ENCODE results near the gene ZSWIM3. TPM values are rescaled to one million over a fixed set of nuclear protein-coding genes. Genes with fewer than 3 reads are reported as not detected.
A peak's percentile ranks its signal among the peaks of the same experiment; 100 is the strongest.

ZSWIM3 gene
- total and polyA plus RNA-seq, 2 of the 13 experiments (the other 11 are each of a cell fraction or from before 2014, with no cell fraction given), result 5.2 to 5.8 TPM

GRCh38 chr20:45890077-45890984 is 32.9 kb downstream of the ZSWIM3 start (continued):
- TF ChIP-seq ZNF33A (CRISPR knock-in tag; IDR thresholded peaks at IDR 0.05; ENCODE audit: borderline replicate concordance) (no peak), RFXANK (CRISPR knock-in tag; IDR thresholded peaks at IDR 0.05) (peak; percentile 88; the same call in 1 of the 2 replicates), NR2F1 (CRISPR knock-in tag; IDR thresholded peaks at IDR 0.05) (no peak), ZBTB8A (CRISPR knock-in tag; IDR thresholded peaks at IDR 0.05; ENCODE audit: borderline replicate concordance, low read depth) (no peak), REPIN1 (CRISPR knock-in tag; IDR thresholded peaks at IDR 0.05; ENCODE audit: borderline replicate concordance, low read depth) (peak; percentile 92; the same call in 1 of the 2 replicates), KLF15 (CRISPR knock-in tag; IDR thresholded peaks at IDR 0.05; ENCODE audit: borderline replicate concordance) (peak; percentile 64; the same call in 1 of the 2 replicates), ZNF792 (CRISPR knock-in tag; IDR thresholded peaks at IDR 0.05) (peak; percentile 93), ZNF317 (CRISPR knock-in tag; IDR thresholded peaks at IDR 0.05) (peak; percentile 83), ZZZ3 (CRISPR knock-in tag; IDR thresholded peaks at IDR 0.05; ENCODE audit: borderline replicate concordance) (no peak), NONO (IDR thresholded peaks at IDR 0.05) (no peak), NONO (CRISPR knock-in tag; conservative IDR thresholded peaks at IDR 0.05) (peak; percentile 49; the same call in 1 of the 2 replicates), XBP1 (CRISPR knock-in tag; IDR thresholded peaks at IDR 0.05) (no peak), ZNF331 (CRISPR knock-in tag; IDR thresholded peaks at IDR 0.05) (peak; percentile 94), MAF1 (CRISPR knock-in tag; IDR thresholded peaks at IDR 0.05; ENCODE audit: borderline replicate concordance) (peak; percentile 74; the same call in 1 of the 2 replicates), GPN1 (CRISPR knock-in tag; IDR thresholded peaks at IDR 0.05; ENCODE audit: borderline replicate concordance) (peak; percentile 13; the same call in 1 of the 2 replicates), SUZ12 (IDR thresholded peaks at IDR 0.05; ENCODE audit: low read depth, low read length) (no peak), ZNF225 (CRISPR knock-in tag; IDR thresholded peaks at IDR 0.05) (no peak), FOXK2 (IDR thresholded peaks at IDR 0.05) (no peak), RORA (CRISPR knock-in tag; IDR thresholded peaks at IDR 0.05) (no peak), TBX2 (CRISPR knock-in tag; IDR thresholded peaks at IDR 0.05; ENCODE audit: borderline replicate concordance) (peak; percentile 47; the same call in 1 of the 2 replicates), NFIC (IDR thresholded peaks at IDR 0.05; ENCODE audit: low read length) (no peak)
- TF ChIP-seq, protein P1, sequence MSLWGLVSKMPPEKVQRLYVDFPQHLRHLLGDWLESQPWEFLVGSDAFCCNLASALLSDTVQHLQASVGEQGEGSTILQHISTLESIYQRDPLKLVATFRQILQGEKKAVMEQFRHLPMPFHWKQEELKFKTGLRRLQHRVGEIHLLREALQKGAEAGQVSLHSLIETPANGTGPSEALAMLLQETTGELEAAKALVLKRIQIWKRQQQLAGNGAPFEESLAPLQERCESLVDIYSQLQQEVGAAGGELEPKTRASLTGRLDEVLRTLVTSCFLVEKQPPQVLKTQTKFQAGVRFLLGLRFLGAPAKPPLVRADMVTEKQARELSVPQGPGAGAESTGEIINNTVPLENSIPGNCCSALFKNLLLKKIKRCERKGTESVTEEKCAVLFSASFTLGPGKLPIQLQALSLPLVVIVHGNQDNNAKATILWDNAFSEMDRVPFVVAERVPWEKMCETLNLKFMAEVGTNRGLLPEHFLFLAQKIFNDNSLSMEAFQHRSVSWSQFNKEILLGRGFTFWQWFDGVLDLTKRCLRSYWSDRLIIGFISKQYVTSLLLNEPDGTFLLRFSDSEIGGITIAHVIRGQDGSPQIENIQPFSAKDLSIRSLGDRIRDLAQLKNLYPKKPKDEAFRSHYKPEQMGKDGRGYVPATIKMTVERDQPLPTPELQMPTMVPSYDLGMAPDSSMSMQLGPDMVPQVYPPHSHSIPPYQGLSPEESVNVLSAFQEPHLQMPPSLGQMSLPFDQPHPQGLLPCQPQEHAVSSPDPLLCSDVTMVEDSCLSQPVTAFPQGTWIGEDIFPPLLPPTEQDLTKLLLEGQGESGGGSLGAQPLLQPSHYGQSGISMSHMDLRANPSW (CRISPR knock-in tag; IDR thresholded peaks at IDR 0.05; ENCODE audit: borderline replicate concordance), result 0 out of 2 replicates have a peak, but pooled peaks have one; percentile 35
- TF ChIP-seq, protein P2, sequence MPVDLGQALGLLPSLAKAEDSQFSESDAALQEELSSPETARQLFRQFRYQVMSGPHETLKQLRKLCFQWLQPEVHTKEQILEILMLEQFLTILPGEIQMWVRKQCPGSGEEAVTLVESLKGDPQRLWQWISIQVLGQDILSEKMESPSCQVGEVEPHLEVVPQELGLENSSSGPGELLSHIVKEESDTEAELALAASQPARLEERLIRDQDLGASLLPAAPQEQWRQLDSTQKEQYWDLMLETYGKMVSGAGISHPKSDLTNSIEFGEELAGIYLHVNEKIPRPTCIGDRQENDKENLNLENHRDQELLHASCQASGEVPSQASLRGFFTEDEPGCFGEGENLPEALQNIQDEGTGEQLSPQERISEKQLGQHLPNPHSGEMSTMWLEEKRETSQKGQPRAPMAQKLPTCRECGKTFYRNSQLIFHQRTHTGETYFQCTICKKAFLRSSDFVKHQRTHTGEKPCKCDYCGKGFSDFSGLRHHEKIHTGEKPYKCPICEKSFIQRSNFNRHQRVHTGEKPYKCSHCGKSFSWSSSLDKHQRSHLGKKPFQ (CRISPR knock-in tag; IDR thresholded peaks at IDR 0.05; ENCODE audit: insufficient replicate concordance), result no peak
- TF ChIP-seq, protein P3, sequence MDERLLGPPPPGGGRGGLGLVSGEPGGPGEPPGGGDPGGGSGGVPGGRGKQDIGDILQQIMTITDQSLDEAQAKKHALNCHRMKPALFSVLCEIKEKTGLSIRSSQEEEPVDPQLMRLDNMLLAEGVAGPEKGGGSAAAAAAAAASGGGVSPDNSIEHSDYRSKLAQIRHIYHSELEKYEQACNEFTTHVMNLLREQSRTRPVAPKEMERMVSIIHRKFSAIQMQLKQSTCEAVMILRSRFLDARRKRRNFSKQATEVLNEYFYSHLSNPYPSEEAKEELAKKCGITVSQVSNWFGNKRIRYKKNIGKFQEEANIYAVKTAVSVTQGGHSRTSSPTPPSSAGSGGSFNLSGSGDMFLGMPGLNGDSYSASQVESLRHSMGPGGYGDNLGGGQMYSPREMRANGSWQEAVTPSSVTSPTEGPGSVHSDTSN (CRISPR knock-in tag; IDR thresholded peaks at IDR 0.05), result no peak

Measured in HepG2 (cell line).